Kidney tubule cell (primary cell): ENCODE data around the gene IL17C.

Source experiments
- DNase-seq: peaks from one replicate; pipeline ENCODE4 v3.0.0-alpha.2; 2018; ENCODE audit warnings: low spot score

The IL17C gene

DNA sequence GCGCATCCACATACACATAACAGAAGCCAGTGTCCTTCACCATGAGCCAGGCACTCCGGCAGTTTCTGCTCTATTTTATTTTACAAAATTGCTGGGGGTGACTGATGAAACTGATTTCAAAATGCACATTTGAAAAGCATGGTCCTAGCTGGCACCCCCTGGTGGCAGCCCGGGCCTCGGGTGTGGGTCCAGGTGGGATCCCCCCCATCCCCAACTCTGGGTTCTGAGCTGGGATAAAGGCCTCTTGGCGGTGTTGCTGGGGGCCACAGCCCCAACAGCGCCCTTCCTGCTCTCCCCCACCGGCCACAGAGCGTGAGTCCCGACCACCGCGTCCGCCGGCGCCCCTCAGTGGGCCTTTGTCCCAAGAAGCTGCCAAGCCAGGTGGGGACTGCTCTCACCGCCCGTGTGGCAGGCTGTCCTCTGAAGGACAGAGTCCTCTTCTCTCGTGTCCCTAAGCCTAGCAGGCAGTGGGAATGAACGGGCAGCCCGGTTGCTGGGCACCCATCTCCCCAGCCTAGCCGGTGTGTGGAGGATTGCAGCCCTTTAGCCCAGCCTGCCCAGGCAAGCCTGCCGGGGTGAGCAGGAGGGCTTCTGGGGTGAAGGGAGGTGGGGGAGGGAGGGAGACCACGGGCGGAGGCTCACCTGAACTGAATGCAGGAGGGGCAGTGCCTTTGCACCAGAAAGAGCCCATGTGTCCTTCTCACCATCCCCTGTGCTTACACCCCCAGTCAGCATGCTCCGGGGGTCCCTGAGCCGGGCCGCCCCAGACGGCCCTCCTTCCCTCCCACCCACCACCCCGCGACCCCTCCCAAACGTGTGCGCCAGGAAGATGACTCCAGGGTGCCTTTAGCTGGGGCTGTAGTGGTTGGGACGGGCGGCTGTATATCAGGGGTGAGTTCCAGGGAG is 47.0 kb downstream of the IL17C start:
- peak; percentile 42 for DNase-seq

DNA sequence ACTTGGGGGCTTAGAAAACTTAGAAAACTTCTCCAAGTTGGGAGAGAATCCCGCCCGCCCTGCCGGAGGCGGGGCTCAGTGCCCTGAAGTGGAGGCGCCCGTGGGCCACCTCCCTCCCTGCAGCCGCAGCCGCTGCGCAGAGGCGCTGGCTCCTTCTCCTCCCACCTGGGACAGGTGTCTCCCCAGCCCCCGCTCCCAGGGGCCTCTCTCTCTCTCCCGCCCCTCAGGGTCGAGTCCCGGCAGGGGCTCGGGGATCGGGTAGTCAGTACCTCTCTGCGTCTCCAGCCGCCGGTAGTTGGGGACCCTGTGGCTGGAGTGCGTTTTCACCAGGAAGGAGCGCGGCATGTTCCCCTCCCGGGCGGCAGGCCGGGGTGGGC is 47.7 kb downstream of the IL17C start:
- peak; percentile 11 for DNase-seq

DNA sequence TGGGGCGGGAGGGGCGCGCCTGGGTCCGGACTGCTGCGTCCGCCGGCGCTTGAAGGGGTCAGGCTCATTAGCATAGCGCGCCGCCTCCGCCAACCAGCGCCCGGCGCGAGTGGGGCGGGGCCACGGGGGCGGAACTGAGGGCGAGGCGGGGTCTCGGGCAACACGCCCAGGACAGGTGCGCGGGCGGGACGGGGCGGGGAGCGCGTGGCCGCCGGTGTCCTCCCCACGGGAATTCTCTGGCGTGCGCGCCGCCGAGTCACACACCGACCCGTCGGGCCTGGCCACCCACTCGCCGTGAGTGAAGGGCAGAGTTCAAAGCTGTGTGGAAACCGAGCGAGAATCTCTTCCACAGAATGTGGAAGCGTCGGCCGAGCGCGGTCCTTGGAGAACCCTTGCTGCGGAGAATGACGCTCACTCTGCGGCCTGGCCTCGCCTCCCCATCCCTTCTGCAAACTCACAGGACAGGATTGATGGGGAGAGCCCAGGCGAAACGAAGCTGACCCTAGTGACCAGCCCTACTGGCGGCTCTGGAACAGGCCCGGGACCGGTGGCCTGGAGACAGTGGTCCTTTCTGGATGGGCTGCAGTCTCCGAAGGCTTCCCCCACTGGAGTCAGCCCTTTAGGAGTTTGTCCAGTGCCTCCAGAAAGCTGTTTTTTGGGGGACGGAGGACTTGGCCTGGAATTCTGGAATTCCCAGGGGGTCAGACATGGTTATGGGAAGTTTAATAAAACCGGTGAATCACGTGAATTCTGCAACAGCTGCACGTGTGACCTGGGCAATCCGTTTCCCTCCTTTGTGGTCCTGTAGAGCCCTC is 48.3 kb downstream of the IL17C start, which contains the start of gene SNAI3:
TSS of gene SNAI3 (minus strand) at position 69 of the 815 bp plus-strand sequence. CDS start 101 bp downstream, outside the sequence.
- DNase-seq, result peak; percentile 72

DNA sequence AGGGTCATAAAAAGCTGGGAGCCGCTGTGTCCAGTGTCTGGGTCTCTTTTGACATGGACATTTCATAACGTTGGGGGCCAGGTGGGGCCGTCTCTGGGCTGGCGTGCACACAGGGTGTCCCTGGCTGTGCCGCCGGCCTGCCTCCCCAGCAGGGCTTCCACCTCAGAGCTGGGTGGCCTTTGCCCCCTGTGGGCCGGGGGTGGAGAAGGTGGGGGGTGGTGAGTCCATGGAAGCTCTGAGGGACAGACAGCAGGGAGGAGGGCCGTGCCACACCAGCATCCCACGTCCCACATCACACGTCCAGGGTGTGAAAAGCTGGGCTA is 48.8 kb downstream of the IL17C start:
- no peak for DNase-seq

DNA sequence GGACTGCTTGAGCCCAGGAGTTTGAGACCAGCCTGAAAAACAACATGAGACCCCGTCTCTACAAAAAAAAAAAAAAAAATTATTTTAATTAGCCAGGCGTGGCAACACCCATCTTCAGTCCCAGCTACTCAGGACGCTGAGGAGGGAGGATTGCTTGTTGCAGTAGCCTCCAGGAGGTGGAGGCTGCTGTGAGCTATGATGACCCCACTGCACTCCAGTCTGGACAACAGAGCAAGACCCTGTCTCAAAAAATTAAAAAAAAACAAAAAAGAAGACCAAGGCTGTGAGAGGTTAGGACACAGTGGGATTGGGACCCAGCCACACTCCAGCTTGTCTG is 49.3 kb downstream of the IL17C start:
- no peak for DNase-seq

DNA sequence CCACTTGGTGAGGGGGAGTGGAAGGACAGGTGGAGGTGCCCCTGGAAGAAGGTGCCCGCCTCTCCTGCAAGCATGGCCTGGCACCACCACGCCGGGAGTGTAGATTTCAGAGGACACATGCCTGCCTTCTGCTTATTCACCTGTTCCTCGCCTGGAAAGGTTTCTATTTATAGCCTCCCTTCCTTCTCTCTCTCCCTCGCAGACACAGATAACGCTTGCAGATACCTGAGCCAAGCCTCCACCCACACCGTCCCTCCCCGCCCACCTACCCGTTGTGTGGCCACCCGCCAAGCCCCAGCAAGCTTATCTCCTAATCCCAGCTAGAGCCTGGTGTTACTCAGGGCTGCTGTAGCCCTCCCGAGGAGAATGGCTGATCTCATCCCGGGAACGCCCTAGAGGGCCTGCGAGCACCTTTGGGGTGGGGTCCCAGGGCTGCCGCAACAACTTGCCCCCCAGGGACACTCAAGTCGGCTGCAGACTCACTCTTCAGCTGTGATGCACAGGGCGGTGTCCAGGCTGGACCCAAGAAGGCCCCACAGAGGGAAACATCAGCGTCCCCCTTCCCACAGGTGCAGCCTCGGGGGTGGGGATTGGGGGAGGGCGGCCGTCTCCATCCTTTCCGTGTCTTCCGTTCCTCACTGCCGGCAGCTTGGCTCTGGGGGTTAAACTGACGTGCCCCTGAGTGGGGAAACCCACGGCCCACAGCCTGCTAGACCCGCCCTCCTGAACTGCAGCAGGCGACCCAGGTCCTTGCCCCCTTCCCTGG is 49.8 kb downstream of the IL17C start:
- DNase-seq, result peak; percentile 30
